HEK293 (cell line): ENCODE measurements around the gene PSORS1C1.

Experiments
- SCRT2 ChIP-seq: fragments of 450-650 bp; formaldehyde crosslinking; IDR thresholded peaks from 2 replicates; pipeline ENCODE4 v1.5.1; 2016; ENCODE audit warnings: missing biosample characterization, missing genetic modification characterization
- YY1 ChIP-seq: fragments of 450-650 bp; formaldehyde crosslinking; IDR thresholded peaks from 2 replicates; pipeline ENCODE4 v1.5.1; 2018; ENCODE audit warnings: missing biosample characterization, missing genetic modification characterization
- ZEB2 ChIP-seq: fragments of 450-650 bp; formaldehyde crosslinking; IDR thresholded peaks from 2 replicates; pipeline ENCODE4 v1.5.1; 2016; ENCODE audit warnings: missing biosample characterization, missing genetic modification characterization
- ZFHX2 ChIP-seq: fragments of 450-650 bp; formaldehyde crosslinking; conservative IDR thresholded peaks from 2 replicates; pipeline ENCODE4 v1.5.1; 2016; ENCODE audit warnings: missing biosample characterization, missing genetic modification characterization
- ZFP37 ChIP-seq: fragments of 450-650 bp; formaldehyde crosslinking; IDR thresholded peaks from 2 replicates; pipeline ENCODE4 v1.5.1; 2016; ENCODE audit warnings: missing biosample characterization, missing genetic modification characterization
- ZFP69B ChIP-seq: fragments of 450-650 bp; formaldehyde crosslinking; IDR thresholded peaks from 2 replicates; pipeline ENCODE4 v1.5.1; 2016; ENCODE audit warnings: missing biosample characterization, missing genetic modification characterization
- ZNF133 ChIP-seq: fragments of 450-650 bp; formaldehyde crosslinking; IDR thresholded peaks from 2 replicates; pipeline ENCODE4 v1.5.1; 2016; ENCODE audit warnings: missing biosample characterization, missing genetic modification characterization
- ZNF140 ChIP-seq: fragments of 450-650 bp; formaldehyde crosslinking; IDR thresholded peaks from 2 replicates; pipeline ENCODE4 v1.5.1; 2016; ENCODE audit warnings: missing biosample characterization, missing genetic modification characterization
- ZNF184 ChIP-seq: fragments of 450-650 bp; IDR thresholded peaks from 2 replicates; pipeline ENCODE4 v1.5.1; 2018; ENCODE audit warnings: missing biosample characterization, mild to moderate bottlenecking, missing genetic modification characterization
- ZNF2 ChIP-seq: fragments of 450-650 bp; formaldehyde crosslinking; IDR thresholded peaks from 2 replicates; pipeline ENCODE4 v1.5.1; 2016; ENCODE audit warnings: missing biosample characterization, missing genetic modification characterization
- ZNF211 ChIP-seq: fragments of 450-650 bp; formaldehyde crosslinking; IDR thresholded peaks from 2 replicates; pipeline ENCODE4 v1.5.1; 2016; ENCODE audit warnings: low read depth, missing biosample characterization, missing genetic modification characterization
- ZNF24 ChIP-seq: fragments of 450-650 bp; formaldehyde crosslinking; IDR thresholded peaks from 2 replicates; pipeline ENCODE4 v1.5.1; 2016; ENCODE audit warnings: missing biosample characterization, missing genetic modification characterization
- ZNF292 ChIP-seq: fragments of 450-650 bp; formaldehyde crosslinking; IDR thresholded peaks from 2 replicates; pipeline ENCODE4 v1.5.1; 2016; ENCODE audit warnings: low read depth, missing biosample characterization, missing genetic modification characterization, borderline replicate concordance
- ZNF473 ChIP-seq: fragments of 450-650 bp; formaldehyde crosslinking; IDR thresholded peaks from 2 replicates; pipeline ENCODE4 v1.5.1; 2017; ENCODE audit warnings: missing biosample characterization, missing genetic modification characterization
- ZNF501 ChIP-seq: fragments of 450-650 bp; formaldehyde crosslinking; IDR thresholded peaks from 2 replicates; pipeline ENCODE4 v1.5.1; 2016; ENCODE audit warnings: missing biosample characterization, missing genetic modification characterization
- ZNF521 ChIP-seq: fragments of 450-650 bp; formaldehyde crosslinking; IDR thresholded peaks from 2 replicates; pipeline ENCODE4 v1.5.1; 2017; ENCODE audit warnings: missing biosample characterization, mild to moderate bottlenecking, missing genetic modification characterization
- ZNF544 ChIP-seq: fragments of 450-650 bp; formaldehyde crosslinking; IDR thresholded peaks from 2 replicates; pipeline ENCODE4 v1.5.0; 2017; ENCODE audit warnings: missing biosample characterization, missing genetic modification characterization
- ZNF558 ChIP-seq: fragments of 450-650 bp; formaldehyde crosslinking; IDR thresholded peaks from 2 replicates; pipeline ENCODE4 v1.5.1; 2016; ENCODE audit warnings: missing biosample characterization, missing genetic modification characterization
- ZNF701 ChIP-seq: fragments of 450-650 bp; formaldehyde crosslinking; IDR thresholded peaks from 2 replicates; pipeline ENCODE4 v1.5.1; 2016; ENCODE audit warnings: missing biosample characterization, missing genetic modification characterization
- ZNF791 ChIP-seq: fragments of 450-650 bp; formaldehyde crosslinking; IDR thresholded peaks from 2 replicates; pipeline ENCODE4 v1.5.1; 2016; ENCODE audit warnings: missing biosample characterization, missing genetic modification characterization
- ZXDB ChIP-seq: fragments of 450-650 bp; formaldehyde crosslinking; IDR thresholded peaks from 2 replicates; pipeline ENCODE4 v1.5.1; 2016; ENCODE audit warnings: missing biosample characterization, missing genetic modification characterization
- TF ChIP-seq, protein P1 (sequence below): fragments of 450-650 bp; IDR thresholded peaks from 2 replicates; pipeline ENCODE4 v1.5.1; 2018; ENCODE audit warnings: missing biosample characterization, mild to moderate bottlenecking, missing genetic modification characterization
- TF ChIP-seq, protein P2 (sequence below): fragments of 450-650 bp; formaldehyde crosslinking; IDR thresholded peaks from 2 replicates; pipeline ENCODE4 v1.5.1; 2016; ENCODE audit warnings: missing biosample characterization, missing genetic modification characterization
- TF ChIP-seq, protein P3 (sequence below): fragments of 450-650 bp; formaldehyde crosslinking; IDR thresholded peaks from 2 replicates; pipeline ENCODE4 v1.5.1; 2016; ENCODE audit warnings: missing biosample characterization, missing genetic modification characterization
- TF ChIP-seq, protein P4 (sequence below): fragments of 450-650 bp; formaldehyde crosslinking; IDR thresholded peaks from 2 replicates; pipeline ENCODE4 v1.5.1; 2016; ENCODE audit warnings: missing biosample characterization, missing genetic modification characterization
- TF ChIP-seq, protein P5 (sequence below): fragments of 450-650 bp; formaldehyde crosslinking; IDR thresholded peaks from 2 replicates; pipeline ENCODE4 v1.5.0; 2017; ENCODE audit warnings: missing biosample characterization, missing genetic modification characterization, borderline replicate concordance
- TF ChIP-seq, protein P6 (sequence below): fragments of 450-650 bp; formaldehyde crosslinking; IDR thresholded peaks from 2 replicates; pipeline ENCODE4 v1.5.1; 2017; ENCODE audit warnings: missing biosample characterization, mild to moderate bottlenecking, missing genetic modification characterization, moderate library complexity

The PSORS1C1 gene

DNA sequence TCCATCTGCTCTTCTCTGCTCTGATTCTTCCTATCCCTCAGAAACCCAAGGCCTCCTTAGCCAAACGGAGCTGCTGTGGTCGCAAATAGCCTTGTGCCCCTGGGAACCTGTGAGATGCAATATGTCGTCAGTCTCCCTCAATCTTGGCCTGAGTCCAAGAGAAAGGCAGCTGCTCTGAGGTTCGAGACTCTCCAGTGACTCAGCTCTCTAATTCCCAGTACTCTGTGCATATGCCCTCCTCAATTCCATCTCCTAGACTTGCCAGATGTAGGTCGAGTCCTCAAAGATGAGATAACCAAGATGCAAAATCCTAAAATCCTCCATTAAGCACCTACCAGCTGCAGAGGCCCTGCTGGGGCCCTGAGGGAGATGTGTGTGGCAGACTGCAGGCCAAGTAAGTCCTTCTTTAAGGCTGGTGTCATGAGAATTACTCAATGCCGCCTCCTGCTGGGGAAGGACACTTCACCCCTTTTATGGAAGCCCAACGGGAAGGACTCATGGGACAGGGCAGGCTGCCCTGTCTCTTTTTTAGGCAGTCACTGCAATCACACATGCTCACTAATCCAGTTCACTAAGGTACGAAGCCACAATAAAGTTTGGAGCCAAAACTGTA is 30.8 kb upstream of the PSORS1C1 start (continued):
- TF ChIP-seq ZNF558 (tag by site-specific recombination) (0 out of 2 replicates have a peak, but pooled peaks have one; percentile 23), ZNF544 (no peak), ZXDB (tag by site-specific recombination) (peak; percentile 59), ZNF2 (tag by site-specific recombination) (no peak), ZNF24 (tag by site-specific recombination) (0 out of 2 replicates have a peak, but pooled peaks have one; percentile 22), ZNF521 (tag by site-specific recombination) (no peak), ZNF473 (no peak), ZNF791 (tag by site-specific recombination) (no peak), ZFHX2 (tag by site-specific recombination) (no peak), ZFP69B (tag by site-specific recombination) (peak; percentile 49; the same call in 1 of the 2 replicates), ZNF140 (tag by site-specific recombination) (no peak), ZEB2 (peak; percentile 52; the same call in 1 of the 2 replicates), ZNF133 (no peak), ZNF292 (tag by site-specific recombination) (no peak), YY1 (tag by site-specific recombination) (no peak; the same call in 1 of the 2 replicates), SCRT2 (tag by site-specific recombination) (peak; percentile 73), ZNF211 (tag by site-specific recombination) (no peak), ZFP37 (tag by site-specific recombination) (0 out of 2 replicates have a peak, but pooled peaks have one; percentile 17), ZNF501 (tag by site-specific recombination) (no peak), ZNF701 (tag by site-specific recombination) (no peak), ZNF184 (0 out of 2 replicates have a peak, but pooled peaks have one; percentile 60)
- TF ChIP-seq, protein P1, sequence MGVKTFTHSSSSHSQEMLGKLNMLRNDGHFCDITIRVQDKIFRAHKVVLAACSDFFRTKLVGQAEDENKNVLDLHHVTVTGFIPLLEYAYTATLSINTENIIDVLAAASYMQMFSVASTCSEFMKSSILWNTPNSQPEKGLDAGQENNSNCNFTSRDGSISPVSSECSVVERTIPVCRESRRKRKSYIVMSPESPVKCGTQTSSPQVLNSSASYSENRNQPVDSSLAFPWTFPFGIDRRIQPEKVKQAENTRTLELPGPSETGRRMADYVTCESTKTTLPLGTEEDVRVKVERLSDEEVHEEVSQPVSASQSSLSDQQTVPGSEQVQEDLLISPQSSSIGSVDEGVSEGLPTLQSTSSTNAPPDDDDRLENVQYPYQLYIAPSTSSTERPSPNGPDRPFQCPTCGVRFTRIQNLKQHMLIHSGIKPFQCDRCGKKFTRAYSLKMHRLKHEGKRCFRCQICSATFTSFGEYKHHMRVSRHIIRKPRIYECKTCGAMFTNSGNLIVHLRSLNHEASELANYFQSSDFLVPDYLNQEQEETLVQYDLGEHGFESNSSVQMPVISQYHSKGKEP (tag by site-specific recombination) = peak; percentile 53; the same call in 1 of the 2 replicates
- TF ChIP-seq, protein P2, sequence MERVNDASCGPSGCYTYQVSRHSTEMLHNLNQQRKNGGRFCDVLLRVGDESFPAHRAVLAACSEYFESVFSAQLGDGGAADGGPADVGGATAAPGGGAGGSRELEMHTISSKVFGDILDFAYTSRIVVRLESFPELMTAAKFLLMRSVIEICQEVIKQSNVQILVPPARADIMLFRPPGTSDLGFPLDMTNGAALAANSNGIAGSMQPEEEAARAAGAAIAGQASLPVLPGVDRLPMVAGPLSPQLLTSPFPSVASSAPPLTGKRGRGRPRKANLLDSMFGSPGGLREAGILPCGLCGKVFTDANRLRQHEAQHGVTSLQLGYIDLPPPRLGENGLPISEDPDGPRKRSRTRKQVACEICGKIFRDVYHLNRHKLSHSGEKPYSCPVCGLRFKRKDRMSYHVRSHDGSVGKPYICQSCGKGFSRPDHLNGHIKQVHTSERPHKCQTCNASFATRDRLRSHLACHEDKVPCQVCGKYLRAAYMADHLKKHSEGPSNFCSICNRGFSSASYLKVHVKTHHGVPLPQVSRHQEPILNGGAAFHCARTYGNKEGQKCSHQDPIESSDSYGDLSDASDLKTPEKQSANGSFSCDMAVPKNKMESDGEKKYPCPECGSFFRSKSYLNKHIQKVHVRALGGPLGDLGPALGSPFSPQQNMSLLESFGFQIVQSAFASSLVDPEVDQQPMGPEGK (tag by site-specific recombination) = no peak
- TF ChIP-seq, protein P3, sequence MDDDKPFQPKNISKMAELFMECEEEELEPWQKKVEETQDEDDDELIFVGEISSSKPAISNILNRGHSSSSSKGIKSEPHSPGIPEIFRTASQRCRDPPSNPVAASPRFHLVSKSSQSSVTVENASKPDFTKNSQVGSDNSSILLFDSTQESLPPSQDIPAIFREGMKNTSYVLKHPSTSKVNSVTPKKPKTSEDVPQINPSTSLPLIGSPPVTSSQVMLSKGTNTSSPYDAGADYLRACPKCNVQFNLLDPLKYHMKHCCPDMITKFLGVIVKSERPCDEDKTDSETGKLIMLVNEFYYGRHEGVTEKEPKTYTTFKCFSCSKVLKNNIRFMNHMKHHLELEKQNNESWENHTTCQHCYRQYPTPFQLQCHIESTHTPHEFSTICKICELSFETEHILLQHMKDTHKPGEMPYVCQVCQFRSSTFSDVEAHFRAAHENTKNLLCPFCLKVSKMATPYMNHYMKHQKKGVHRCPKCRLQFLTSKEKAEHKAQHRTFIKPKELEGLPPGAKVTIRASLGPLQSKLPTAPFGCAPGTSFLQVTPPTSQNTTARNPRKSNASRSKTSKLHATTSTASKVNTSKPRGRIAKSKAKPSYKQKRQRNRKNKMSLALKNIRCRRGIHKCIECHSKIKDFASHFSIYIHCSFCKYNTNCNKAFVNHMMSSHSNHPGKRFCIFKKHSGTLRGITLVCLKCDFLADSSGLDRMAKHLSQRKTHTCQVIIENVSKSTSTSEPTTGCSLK (tag by site-specific recombination) = no peak
- TF ChIP-seq, protein P4, sequence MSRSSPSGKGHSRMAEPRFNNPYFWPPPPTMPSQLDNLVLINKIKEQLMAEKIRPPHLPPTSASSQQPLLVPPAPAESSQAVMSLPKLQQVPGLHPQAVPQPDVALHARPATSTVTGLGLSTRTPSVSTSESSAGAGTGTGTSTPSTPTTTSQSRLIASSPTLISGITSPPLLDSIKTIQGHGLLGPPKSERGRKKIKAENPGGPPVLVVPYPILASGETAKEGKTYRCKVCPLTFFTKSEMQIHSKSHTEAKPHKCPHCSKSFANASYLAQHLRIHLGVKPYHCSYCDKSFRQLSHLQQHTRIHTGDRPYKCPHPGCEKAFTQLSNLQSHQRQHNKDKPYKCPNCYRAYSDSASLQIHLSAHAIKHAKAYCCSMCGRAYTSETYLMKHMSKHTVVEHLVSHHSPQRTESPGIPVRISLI = no peak
- TF ChIP-seq, protein P5, sequence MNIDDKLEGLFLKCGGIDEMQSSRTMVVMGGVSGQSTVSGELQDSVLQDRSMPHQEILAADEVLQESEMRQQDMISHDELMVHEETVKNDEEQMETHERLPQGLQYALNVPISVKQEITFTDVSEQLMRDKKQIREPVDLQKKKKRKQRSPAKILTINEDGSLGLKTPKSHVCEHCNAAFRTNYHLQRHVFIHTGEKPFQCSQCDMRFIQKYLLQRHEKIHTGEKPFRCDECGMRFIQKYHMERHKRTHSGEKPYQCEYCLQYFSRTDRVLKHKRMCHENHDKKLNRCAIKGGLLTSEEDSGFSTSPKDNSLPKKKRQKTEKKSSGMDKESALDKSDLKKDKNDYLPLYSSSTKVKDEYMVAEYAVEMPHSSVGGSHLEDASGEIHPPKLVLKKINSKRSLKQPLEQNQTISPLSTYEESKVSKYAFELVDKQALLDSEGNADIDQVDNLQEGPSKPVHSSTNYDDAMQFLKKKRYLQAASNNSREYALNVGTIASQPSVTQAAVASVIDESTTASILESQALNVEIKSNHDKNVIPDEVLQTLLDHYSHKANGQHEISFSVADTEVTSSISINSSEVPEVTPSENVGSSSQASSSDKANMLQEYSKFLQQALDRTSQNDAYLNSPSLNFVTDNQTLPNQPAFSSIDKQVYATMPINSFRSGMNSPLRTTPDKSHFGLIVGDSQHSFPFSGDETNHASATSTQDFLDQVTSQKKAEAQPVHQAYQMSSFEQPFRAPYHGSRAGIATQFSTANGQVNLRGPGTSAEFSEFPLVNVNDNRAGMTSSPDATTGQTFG (tag by site-specific recombination) = no peak
- TF ChIP-seq, protein P6, sequence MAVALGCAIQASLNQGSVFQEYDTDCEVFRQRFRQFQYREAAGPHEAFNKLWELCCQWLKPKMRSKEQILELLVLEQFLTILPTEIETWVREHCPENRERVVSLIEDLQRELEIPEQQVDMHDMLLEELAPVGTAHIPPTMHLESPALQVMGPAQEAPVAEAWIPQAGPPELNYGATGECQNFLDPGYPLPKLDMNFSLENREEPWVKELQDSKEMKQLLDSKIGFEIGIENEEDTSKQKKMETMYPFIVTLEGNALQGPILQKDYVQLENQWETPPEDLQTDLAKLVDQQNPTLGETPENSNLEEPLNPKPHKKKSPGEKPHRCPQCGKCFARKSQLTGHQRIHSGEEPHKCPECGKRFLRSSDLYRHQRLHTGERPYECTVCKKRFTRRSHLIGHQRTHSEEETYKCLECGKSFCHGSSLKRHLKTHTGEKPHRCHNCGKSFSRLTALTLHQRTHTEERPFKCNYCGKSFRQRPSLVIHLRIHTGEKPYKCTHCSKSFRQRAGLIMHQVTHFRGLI (tag by site-specific recombination) = peak; percentile 84
